Activated CD8-positive, alpha-beta memory T cell treated with anti-CD3 and anti-CD28 coated beads, Interleukin-2, amount 10 ng/mL, durations not matched to agents 7 days and 5 days (primary cell): ENCODE data around the gene EXOSC7. TPM values are rescaled to one million over a fixed set of nuclear protein-coding genes. Genes with fewer than 3 reads are reported as not detected.
"Not testable (repeated sequence)": the region's sequence is repeated elsewhere in the genome, so short reads cannot be mapped to it uniquely, and the experiment has no call there.

ENCODE experiments used
- ATAC-seq: fragments of 150-1000 bp; cut with Tn5 transposase; one replicate; pipeline ENCODE4 v1.10.0; 2021; ENCODE audit warnings: moderate library complexity
- CTCF ChIA-PET: fragments of 350-600 bp; sonication (Branson Sonifier 250); formaldehyde crosslinking; loops from one replicate; lab custom pipeline; 2021; ENCODE audit warnings: antibody characterized with exemption; lab: Charles Lee
- DNase-seq: peaks from one replicate; pipeline ENCODE4 v3.0.0-alpha.2; 2020
- H3K27ac Mint-ChIP-seq: one replicate; pipeline ENCODE4 v1.8.0; 2021; ENCODE audit warnings: mild to moderate bottlenecking, mixed read lengths
- H3K27me3 Mint-ChIP-seq: one replicate; pipeline ENCODE4 v1.8.0; 2021; ENCODE audit warnings: mixed read lengths
- H3K36me3 Mint-ChIP-seq: one replicate; pipeline ENCODE4 v1.8.0; 2021; ENCODE audit warnings: mild to moderate bottlenecking, mixed read lengths
- H3K4me1 Mint-ChIP-seq: one replicate; pipeline ENCODE4 v1.8.0; 2021; ENCODE audit warnings: mixed read lengths
- H3K4me3 Mint-ChIP-seq: one replicate; pipeline ENCODE4 v1.8.0; 2021; ENCODE audit warnings: mild to moderate bottlenecking, moderate library complexity, mixed read lengths
- H3K9me3 Mint-ChIP-seq: one replicate; pipeline ENCODE4 v1.8.0; 2022; ENCODE audit warnings: low read depth, mixed read lengths
- total RNA-seq, 2 experiments: library from RNA; stranded (reverse); gene quantifications; one replicate each; pipeline ENCODE4 v1.2.3, GENCODE V29; 2021

EXOSC7 gene
- 10 to 100 TPM; 51.3 to 66.1 TPM for total RNA-seq

DNA sequence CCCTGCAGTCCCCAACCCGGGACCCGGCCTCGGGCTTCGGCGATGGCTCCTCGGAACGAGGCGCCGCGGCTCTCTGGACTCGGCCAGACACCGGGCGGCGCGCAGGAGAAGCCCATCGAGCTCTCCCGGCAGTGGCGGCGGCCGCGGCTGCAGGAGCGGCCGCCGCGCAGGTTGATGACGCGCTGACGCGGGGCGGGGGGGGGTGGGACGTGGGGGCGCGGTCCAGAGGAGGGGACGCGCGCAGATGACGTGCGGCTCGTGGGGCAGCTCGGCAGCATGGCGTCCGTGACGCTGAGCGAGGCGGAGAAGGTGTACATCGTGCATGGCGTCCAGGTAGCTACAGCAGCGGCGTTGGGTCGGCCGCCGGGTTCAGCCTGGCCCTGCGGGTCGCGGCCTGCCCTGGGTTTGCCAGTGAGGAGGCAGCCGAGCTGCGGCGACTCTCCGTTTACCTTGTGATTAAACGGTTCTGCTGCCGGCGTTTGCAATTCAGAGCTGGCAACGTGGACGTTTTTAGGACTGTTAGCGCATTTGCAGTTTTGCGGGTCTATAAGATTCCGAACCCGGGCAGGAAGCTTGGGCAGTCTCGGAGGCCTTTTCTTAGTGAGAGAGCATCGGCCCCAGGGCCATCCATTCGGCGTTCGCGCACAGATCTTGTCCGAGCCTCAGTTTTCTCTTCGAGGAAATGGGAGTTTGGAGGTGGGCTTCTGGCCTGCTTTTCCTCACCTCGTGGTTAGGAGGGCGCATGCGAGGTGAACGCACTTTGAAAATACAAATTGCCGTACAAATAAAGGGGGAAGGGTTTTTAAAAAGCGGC, at the start of gene EXOSC7, which contains the start of gene ZDHHC3:
TSS of gene EXOSC7 (plus strand) at position 243 of the 814 bp plus-strand sequence. CDS start at position 277, 34 bp downstream.
TSS of gene ZDHHC3 (minus strand) at position 173 of the 814 bp plus-strand sequence. CDS start 16,738 bp downstream, outside the sequence.
- peak; percentile 90 for DNase-seq
- H3K27ac Mint-ChIP-seq = peak within 1 kb of the TSS; percentile 92
- H3K4me3 Mint-ChIP-seq = peak within 1 kb of the TSS; percentile 92
- H3K36me3 Mint-ChIP-seq = peaks cover 11% of the 10 kb centered on the region
- H3K27me3 Mint-ChIP-seq = no peaks in the 10 kb centered on the region
- H3K9me3 Mint-ChIP-seq = no peaks in the 10 kb centered on the region
- CTCF ChIA-PET = interaction anchor here (0.8 to 3.2 kb wide), 7 partner anchors 8 to 214 kb away, joined by 3 to 17 read pairs (median 4); no protein-coding TSS in a partner anchor
- H3K4me1 Mint-ChIP-seq = peaks cover 52% of the 10 kb centered on the region
- peak; percentile 92 for ATAC-seq

DNA sequence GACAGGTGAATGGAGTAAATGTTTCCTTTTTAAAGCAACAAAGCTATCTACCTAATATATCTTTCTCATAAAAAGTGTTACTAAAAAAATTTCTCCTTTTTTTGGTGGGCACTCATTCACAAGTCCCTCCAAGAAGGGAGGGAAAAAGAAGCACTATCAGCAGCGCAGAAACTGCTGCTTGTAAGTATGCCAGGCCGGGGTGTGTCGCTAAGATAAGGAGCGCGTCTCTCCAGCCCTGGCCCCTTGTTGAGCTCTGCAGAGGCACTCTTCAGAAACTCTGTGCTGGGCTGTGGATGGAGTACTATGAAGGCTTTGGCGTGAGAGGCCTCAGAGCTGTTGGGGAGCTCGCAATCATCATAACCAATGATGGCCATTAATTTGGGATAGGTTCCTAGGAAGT, 49.1 kb upstream of the EXOSC7 start:
- no peak overlapping the region for H3K4me3 Mint-ChIP-seq
- no peaks in the 10 kb centered on the region for H3K27me3 Mint-ChIP-seq
- ATAC-seq (no peak), DNase-seq (no peak)
- peaks cover 10% of the 10 kb centered on the region for H3K36me3 Mint-ChIP-seq
- no peaks in the 10 kb centered on the region for H3K9me3 Mint-ChIP-seq
- no peak overlapping the region for H3K27ac Mint-ChIP-seq
- CTCF ChIA-PET = no interaction called here
- H3K4me1 Mint-ChIP-seq = no peaks in the 10 kb centered on the region

DNA sequence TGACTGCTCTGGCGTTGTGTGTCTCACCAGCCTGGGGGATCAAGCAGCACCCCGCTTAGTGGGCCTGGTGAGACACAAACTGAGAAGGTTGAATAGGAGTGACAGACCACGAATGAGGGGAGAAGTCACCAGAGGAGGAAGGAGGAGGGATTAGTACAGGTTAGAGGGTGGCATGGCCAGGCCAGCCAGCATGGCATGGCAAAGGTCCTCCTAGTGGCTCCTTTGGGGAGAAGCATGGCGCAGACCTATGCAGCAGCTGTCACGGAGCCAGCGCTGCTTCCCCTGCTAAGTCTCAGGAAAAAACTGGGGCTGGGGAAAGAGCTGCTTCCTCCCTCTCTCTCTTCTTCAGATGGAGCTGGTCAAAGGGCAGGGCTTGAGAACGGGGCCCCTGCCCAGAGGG, 48.7 kb upstream of the EXOSC7 start:
- CTCF ChIA-PET = no interaction called here
- H3K36me3 Mint-ChIP-seq = peaks cover 12% of the 10 kb centered on the region

DNA sequence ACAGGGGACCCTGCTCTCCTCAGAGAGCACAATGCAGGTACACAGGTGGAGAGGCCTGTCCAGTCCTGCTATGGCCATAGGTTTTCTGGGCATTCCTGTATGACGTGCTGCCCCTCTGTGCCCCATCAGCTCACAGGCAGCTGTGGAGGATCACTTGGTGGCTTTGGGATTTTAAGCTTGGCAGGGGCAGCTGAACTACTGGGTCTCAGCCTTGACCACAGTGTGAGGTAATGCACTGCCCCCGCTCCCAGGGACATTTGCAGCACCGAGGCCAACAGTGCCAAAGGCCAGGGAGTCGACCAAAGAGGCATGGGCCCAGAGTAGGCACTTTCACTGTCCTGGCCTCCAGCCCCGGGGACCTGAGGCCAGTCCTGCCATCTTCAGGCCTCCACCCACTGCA, 46.3 kb upstream of the EXOSC7 start:
- Mint-ChIP-seq H3K4me3 (no peak overlapping the region), H3K36me3 (peaks cover 21% of the 10 kb centered on the region), H3K4me1 (peaks cover 11% of the 10 kb centered on the region), H3K27me3 (no peaks in the 10 kb centered on the region), H3K27ac (no peak overlapping the region), H3K9me3 (no peaks in the 10 kb centered on the region)
- no peak for ATAC-seq
- CTCF ChIA-PET = no interaction called here
- DNase-seq = no peak

More for the DNA sequence above, 48.7 kb upstream of the EXOSC7 start:
- no peak overlapping the region for H3K4me3 Mint-ChIP-seq
- no peaks in the 10 kb centered on the region for H3K9me3 Mint-ChIP-seq
- H3K27ac Mint-ChIP-seq = no peak overlapping the region
- H3K27me3 Mint-ChIP-seq = no peaks in the 10 kb centered on the region
- no peaks in the 10 kb centered on the region for H3K4me1 Mint-ChIP-seq
- ATAC-seq (no peak), DNase-seq (no peak)

DNA sequence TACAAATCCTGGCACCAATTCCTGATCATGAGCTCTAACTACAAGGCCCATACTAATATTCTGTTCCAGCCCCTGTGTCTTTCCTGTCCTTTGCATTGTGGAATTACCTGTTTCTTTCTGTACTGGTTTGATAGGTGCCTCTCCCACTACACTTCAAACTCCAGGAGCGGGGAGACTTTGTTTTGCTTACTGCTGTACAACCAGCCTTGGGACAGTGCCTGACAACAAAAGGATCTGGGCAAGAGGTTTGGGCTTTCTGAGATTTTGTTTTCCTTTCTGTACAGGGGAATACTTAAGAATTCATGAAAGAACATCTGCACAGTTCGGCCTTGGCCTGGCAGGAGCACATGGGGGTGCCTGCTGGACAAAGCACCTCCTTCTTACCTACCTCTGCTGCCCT, 45.1 kb upstream of the EXOSC7 start:
- H3K27me3 Mint-ChIP-seq = no peaks in the 10 kb centered on the region
- no peaks in the 10 kb centered on the region for H3K9me3 Mint-ChIP-seq
- no peak overlapping the region for H3K27ac Mint-ChIP-seq
- ATAC-seq = no peak
- CTCF ChIA-PET = interaction anchor here (1.5 kb wide), 1 partner anchor 17 kb away, joined by 4 read pairs; no protein-coding TSS in a partner anchor
- no peak for DNase-seq
- no peak overlapping the region for H3K4me3 Mint-ChIP-seq
- peaks cover 25% of the 10 kb centered on the region for H3K36me3 Mint-ChIP-seq
- peaks cover 11% of the 10 kb centered on the region for H3K4me1 Mint-ChIP-seq

DNA sequence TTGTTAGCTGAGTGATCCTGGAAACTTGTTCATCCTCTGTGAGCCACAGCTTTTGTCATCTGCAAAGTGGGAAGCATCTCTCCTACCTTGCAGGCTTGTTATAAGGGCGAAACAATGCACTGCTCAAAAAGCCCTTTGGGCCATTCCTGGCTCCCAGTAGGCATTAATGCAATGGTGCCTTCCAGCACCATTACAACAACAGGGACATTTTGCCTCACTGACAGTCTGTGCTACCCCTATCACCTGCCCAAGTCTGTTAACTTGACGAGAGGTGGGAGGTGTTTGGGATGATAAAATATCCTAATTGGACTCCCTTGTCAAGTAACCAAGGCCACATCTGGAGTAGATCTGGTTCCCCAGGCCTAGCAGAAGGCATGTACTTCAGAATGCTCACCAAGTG, 44.3 kb upstream of the EXOSC7 start:
- H3K36me3 Mint-ChIP-seq = peaks cover 26% of the 10 kb centered on the region
- CTCF ChIA-PET = interaction anchor here (1.5 kb wide), 1 partner anchor 18 kb away, joined by 4 read pairs; no protein-coding TSS in a partner anchor
- H3K27ac Mint-ChIP-seq = no peak overlapping the region
- no peak for DNase-seq
- H3K4me1 Mint-ChIP-seq = peaks cover 11% of the 10 kb centered on the region
- H3K4me3 Mint-ChIP-seq = no peak overlapping the region
- no peak for ATAC-seq
- no peaks in the 10 kb centered on the region for H3K27me3 Mint-ChIP-seq
- H3K9me3 Mint-ChIP-seq = no peaks in the 10 kb centered on the region

DNA sequence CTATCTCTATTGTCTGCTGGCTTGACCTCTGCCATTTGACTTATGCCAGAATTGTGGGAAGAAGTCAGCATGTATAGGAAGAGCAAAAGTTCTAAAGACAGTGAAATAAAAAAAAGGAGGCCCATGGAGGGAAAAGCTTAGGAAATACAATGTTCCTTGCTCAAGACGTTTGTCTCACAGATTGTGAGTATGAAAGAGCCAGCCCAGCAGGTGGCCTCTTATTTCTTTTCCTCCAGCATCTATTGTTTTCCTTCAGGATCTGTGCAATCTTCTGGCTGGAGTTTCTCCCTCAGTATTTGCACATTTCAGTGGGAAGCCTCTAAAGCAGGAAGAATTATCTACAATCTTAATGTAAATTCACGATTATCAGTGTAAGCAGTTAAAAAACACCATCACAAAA, 43.8 kb upstream of the EXOSC7 start:
- no peak for ATAC-seq
- Mint-ChIP-seq H3K4me3 (no peak overlapping the region), H3K27me3 (no peaks in the 10 kb centered on the region), H3K9me3 (no peaks in the 10 kb centered on the region), H3K4me1 (peaks cover 11% of the 10 kb centered on the region), H3K36me3 (peaks cover 26% of the 10 kb centered on the region), H3K27ac (no peak overlapping the region)
- CTCF ChIA-PET = no interaction called here
- DNase-seq = no peak

DNA sequence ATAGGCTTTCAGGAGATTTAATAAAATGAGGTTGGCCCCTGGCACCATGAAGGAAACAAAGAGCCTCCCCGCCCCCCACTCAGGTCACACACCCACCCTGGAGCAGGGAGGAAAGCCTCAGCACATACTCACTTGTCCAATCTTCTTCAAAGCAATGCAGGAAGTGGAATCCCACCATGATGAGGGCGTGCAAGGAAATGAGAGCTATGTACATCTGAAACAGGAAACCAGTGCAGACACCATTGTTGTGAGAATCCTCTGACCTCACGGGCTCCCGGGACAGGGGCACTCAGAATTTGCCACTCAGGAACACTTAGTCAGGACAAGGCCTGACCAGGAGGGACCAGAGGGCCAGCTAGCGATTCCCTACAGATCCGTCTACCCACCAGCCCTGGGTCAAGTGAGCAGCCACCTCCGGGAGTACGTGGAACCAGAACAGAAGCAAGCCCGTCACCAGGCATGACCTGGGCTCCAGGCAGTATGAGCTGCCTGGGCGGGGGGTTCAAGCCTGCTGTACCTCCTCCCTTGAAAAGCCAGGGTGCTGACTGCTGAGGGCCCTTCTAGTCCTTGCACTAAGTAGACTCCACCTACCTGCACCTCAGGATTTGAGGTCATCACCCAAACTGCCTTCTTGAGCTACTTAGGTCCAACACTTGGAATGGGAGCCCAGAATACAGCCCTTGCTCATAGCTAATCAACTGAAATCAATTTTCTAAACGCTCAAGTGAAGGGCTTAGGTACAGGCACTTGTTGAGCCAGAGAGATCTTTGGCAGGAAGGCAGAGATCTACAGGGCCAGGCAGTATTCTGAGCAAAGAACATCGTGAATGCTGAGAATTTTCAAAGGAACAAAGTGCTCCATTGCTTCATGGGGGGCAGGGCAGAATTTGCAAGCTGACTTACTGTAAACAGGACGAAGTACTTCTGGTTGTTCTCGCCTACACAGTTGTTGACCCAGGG, 42.8 kb upstream of the EXOSC7 start:
- Mint-ChIP-seq H3K9me3 (no peaks in the 10 kb centered on the region), H3K4me3 (no peak overlapping the region), H3K27ac (no peak overlapping the region), H3K36me3 (peaks cover 29% of the 10 kb centered on the region), H3K4me1 (peaks cover 11% of the 10 kb centered on the region), H3K27me3 (no peaks in the 10 kb centered on the region)
- ATAC-seq (no peak), DNase-seq (no peak)
- CTCF ChIA-PET = interaction anchor here (1.9 kb wide), 1 partner anchor 14 kb away, joined by 4 read pairs; no protein-coding TSS in a partner anchor

DNA sequence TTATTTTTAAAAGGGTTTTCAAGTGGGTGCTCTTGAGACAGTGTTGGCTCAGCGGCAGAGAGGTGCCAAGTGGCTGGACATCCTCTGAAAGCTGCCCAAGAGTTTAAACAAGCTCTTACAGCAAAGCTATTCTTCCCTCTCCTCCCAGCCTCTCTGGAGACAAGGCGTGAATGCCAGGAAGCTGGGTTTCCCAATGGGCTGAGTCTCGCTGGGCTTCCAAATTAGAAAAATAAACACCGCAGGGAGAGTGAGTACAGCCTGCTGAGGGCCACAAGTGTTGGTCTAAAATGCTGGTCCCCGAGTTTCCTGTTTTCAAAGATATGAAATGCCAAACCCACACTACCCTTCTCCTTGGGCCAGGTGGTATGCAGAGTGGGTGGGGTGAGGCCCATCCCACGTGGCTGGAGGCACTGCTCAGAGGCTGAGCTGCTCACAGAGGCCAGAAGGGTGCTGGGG, 36.4 kb upstream of the EXOSC7 start:
- Mint-ChIP-seq H3K4me3 (no peak overlapping the region), H3K9me3 (no peaks in the 10 kb centered on the region), H3K4me1 (no peaks in the 10 kb centered on the region), H3K36me3 (peaks cover 16% of the 10 kb centered on the region), H3K27ac (no peak overlapping the region), H3K27me3 (no peaks in the 10 kb centered on the region)
- DNase-seq (no peak), ATAC-seq (no peak)
- CTCF ChIA-PET = no interaction called here

DNA sequence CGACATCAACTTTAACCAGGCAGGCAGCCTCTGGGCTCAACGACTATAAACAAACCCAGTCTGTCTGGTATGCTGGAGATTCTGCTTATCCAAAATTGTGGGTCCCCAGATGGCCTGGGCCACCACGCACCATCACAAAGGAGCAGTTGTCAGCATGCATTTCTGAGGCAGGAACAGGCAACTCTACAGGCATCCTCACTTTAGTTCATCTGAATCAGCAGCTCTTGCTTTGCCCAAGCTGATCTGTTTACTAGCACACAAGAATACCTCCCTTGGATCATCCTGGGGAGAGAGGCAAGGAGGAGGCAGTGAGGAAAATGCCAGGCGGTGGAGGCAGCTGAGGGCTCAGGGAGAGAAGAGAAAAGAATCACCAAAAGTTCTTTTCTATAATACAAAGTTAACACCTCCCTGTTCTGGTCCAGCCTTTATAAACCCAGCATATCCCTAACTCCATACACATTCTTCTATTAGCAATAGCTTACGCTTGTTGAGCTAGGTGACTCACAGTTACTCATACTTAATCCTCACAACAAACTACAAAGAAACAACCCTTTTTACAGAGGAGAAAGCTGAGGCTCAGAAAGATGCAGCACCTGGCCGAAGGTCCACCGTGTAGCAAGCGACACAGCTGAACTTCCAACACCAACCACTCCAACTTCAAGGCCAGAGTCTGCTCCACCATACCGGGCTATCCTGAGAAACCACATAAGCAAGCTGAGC, 33.7 kb upstream of the EXOSC7 start:
- CTCF ChIA-PET = no interaction called here
- H3K27me3 Mint-ChIP-seq = no peaks in the 10 kb centered on the region
- ATAC-seq = no peak
- peaks cover 7% of the 10 kb centered on the region for H3K36me3 Mint-ChIP-seq
- no peaks in the 10 kb centered on the region for H3K9me3 Mint-ChIP-seq
- no peak for DNase-seq
- no peak overlapping the region for H3K27ac Mint-ChIP-seq
- H3K4me1 Mint-ChIP-seq = no peaks in the 10 kb centered on the region
- H3K4me3 Mint-ChIP-seq = no peak overlapping the region

DNA sequence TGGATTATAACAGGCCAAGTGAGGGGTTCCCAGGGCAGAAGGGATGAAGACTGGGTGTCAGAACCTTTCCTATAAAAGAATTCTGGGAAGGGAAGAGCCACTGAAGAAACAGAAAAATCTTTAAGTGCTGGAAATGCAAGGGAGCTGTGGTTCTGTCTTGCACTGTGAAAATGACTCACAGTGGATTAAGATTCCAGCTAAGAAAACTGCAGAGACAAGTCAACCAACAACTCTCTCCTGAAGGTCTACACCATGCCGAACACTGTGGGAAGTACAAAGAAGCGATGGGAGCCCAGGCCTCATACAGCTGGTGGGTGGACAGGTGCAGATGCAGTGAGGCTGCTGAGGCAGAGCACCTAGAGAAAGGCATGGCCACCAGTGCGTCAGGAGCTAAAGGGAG, 27.8 kb upstream of the EXOSC7 start:
- ATAC-seq = no peak
- H3K4me3 Mint-ChIP-seq = no peak overlapping the region
- peaks cover 4% of the 10 kb centered on the region for H3K36me3 Mint-ChIP-seq
- CTCF ChIA-PET = interaction anchor here (0.6 kb wide), 1 partner anchor 501 kb away, joined by 3 read pairs; no protein-coding TSS in a partner anchor
- no peaks in the 10 kb centered on the region for H3K9me3 Mint-ChIP-seq
- no peaks in the 10 kb centered on the region for H3K4me1 Mint-ChIP-seq
- no peak for DNase-seq
- no peak overlapping the region for H3K27ac Mint-ChIP-seq
- H3K27me3 Mint-ChIP-seq = no peaks in the 10 kb centered on the region

DNA sequence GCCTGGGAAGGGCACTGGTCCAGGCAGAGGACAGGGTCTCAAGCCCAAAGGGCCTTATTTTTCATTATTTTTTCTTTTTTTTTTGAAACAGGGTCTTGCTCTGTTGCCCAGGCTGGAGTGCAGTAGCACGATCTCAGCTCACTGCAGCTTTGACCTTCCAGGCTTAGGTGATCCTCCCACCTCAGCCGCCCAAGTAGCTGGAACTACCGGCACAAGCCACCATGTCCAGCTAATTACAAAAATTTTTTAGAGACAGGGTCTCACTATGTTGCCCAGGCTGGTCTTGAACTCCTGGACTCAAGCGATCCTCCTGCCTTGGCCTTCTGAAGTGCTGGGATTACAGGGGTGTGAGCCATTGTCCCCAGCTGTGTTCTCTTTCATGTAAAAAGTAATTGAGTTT, 26.3 kb upstream of the EXOSC7 start:
- not testable (repeated sequence) for H3K27me3 Mint-ChIP-seq, H3K36me3 Mint-ChIP-seq, H3K9me3 Mint-ChIP-seq, H3K4me1 Mint-ChIP-seq, H3K27ac Mint-ChIP-seq, H3K4me3 Mint-ChIP-seq, DNase-seq, ATAC-seq
- CTCF ChIA-PET = interaction anchor here (1.3 kb wide), 1 partner anchor 35 kb away, joined by 3 read pairs; no protein-coding TSS in a partner anchor
